ENCODE results near the gene METTL8.

DNA sequence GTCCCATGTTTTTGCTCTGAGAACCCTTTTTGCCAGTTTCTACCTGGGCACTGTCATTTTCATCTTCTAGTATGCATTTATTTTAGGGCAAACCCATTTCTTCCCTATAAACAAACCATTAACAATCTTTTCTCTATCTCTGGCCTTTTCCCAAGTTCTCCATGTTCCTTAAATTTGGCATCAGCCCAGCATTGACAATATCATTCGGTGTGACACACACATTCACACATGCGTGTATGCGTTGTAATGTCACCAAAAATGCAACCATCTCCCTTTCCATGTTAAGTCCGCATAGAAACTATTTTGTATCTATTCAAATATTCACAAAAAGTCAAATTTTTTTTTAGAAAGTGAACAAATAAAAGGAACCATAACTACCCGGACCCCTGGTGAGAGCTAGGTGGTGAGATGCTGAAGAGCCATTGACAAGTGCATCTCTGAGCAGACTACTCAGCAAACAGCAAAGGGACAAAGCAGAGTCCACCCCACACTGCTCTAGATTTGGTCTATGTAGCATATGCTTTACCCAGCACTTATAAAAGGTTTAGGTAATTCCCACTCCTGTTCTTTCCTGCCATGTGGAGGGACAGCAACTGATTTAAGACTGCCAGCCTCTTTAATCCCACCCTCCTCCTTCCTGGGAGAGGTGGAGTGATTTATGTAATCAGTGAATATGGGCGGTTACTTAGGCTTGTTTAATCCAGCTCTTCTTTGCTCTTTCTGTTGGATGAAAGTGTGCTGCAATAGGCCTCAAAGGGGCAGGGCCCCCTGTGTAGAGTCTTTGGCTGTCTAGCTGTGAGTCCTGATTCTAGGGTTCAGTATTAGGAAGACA is 124.1 kb downstream of the METTL8 start:
- TF ChIP-seq POLR2A (IDR thresholded peaks at IDR 0.05) (no peak), EP300 (IDR thresholded peaks at IDR 0.05) (no peak)
- TF ChIP-seq, protein P1, sequence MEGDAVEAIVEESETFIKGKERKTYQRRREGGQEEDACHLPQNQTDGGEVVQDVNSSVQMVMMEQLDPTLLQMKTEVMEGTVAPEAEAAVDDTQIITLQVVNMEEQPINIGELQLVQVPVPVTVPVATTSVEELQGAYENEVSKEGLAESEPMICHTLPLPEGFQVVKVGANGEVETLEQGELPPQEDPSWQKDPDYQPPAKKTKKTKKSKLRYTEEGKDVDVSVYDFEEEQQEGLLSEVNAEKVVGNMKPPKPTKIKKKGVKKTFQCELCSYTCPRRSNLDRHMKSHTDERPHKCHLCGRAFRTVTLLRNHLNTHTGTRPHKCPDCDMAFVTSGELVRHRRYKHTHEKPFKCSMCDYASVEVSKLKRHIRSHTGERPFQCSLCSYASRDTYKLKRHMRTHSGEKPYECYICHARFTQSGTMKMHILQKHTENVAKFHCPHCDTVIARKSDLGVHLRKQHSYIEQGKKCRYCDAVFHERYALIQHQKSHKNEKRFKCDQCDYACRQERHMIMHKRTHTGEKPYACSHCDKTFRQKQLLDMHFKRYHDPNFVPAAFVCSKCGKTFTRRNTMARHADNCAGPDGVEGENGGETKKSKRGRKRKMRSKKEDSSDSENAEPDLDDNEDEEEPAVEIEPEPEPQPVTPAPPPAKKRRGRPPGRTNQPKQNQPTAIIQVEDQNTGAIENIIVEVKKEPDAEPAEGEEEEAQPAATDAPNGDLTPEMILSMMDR (IDR thresholded peaks at IDR 0.05), result no peak
